ENCODE data around the gene LRRC23. TPM values are rescaled to one million over a fixed set of nuclear protein-coding genes. Genes with fewer than 3 reads are reported as not detected.

The LRRC23 gene
- total and polyA plus RNA-seq, 2 donors (not counting 1 experiment from before 2014, with no cell fraction given) = 5.3 to 14.4 TPM

GRCh38 chr12:6899427-6899826 is 5.2 kb upstream of the LRRC23 start:
- H3K4me2 ChIP-seq (replicated peaks; ENCODE audit: low read depth, low read length, poor library complexity, severe bottlenecking) = no peak overlapping the region
- intact Hi-C loops (cut with micrococcal nuclease) = no loop called here
- Mint-ChIP-seq H3K27me3 (no peaks in the 10 kb centered on the region), H3K27ac (no peak overlapping the region), H3K4me3 (no peak overlapping the region), H3K4me1 (peaks cover 8% of the 10 kb centered on the region), H3K9me3 (ENCODE audit: insufficient read depth) (no peaks in the 10 kb centered on the region)
- ATAC-seq (ENCODE audit: low read depth) = no peak
- H3K9me3 ChIP-seq (ENCODE audit: control extremely low read depth in 1 of 3, control insufficient read depth in 2 of 3, insufficient read depth in 1 of 3, low read length in 2 of 3) = no peaks in the 10 kb centered on the region
- POLR2A ChIA-PET = no interaction called here
- H2AFZ ChIP-seq (ENCODE audit: insufficient read depth, low read depth, low read length, poor library complexity, severe bottlenecking) = peak overlapping the region; percentile 16
- H3K4me3 ChIP-seq (ENCODE audit: control extremely low read depth in 1 of 5, extremely low read depth in 1 of 5, insufficient read depth in 1 of 5, low read depth in 2 of 5, low read length in 4 of 5) = no peak overlapping the region
- no peaks in the 10 kb centered on the region for H3K79me2 ChIP-seq (ENCODE audit: control insufficient read depth, insufficient read depth, low read length)
- no peak overlapping the region for H3K9ac ChIP-seq (ENCODE audit: low read length)
- DNase-seq = no peak
- CTCF ChIA-PET = interaction anchor here (0.5 to 3.3 kb wide), 4 partner anchors 8 to 143 kb away, joined by 3 to 10 read pairs (median 4); partner anchors contain the start of gene SPSB2
- H3K36me3 ChIP-seq (replicated peaks in 1 of 2; ENCODE audit: control extremely low read depth in 1 of 2, control insufficient read depth in 1 of 2, extremely low read depth in 1 of 2, insufficient read depth in 2 of 2, low read length in 1 of 2) = no peaks in the 10 kb centered on the region
- no peaks in the 10 kb centered on the region for H4K20me1 ChIP-seq (ENCODE audit: control insufficient read depth, insufficient read depth, low read length, poor library complexity, severe bottlenecking)
- H3K27me3 ChIP-seq (replicated peaks in 1 of 4; ENCODE audit: control extremely low read depth in 1 of 4, control insufficient read depth in 3 of 4, insufficient read depth in 4 of 4, low read length in 3 of 4) = no peaks in the 10 kb centered on the region
- no CpG with 5 or more reads among the region's 5 CpGs for WGBS (ENCODE audit: insufficient coverage)
- TF ChIP-seq EZH2 (IDR thresholded peaks at IDR 0.05; ENCODE audit: borderline replicate concordance, insufficient read depth, low read depth, low read length, poor library complexity, severe bottlenecking) = no peak
- TF ChIP-seq CTCF (IDR thresholded peaks at IDR 0.05) = no peak
- H3K4me1 ChIP-seq (ENCODE audit: control insufficient read depth in 2 of 2, insufficient read depth in 2 of 2, low read length in 2 of 2) = peaks cover 8 to 14% of the 10 kb centered on the region in 2 donors
- H3K27ac ChIP-seq (ENCODE audit: low read length in 2 of 2) = no peak overlapping the region

GRCh38 chr12:6899837-6900519 is 4.6 kb upstream of the LRRC23 start:
- TF ChIP-seq EZH2 (IDR thresholded peaks at IDR 0.05; ENCODE audit: borderline replicate concordance, insufficient read depth, low read depth, low read length, poor library complexity, severe bottlenecking) = no peak
- no peak for TF ChIP-seq CTCF (IDR thresholded peaks at IDR 0.05)
- H3K9me3 Mint-ChIP-seq (ENCODE audit: insufficient read depth) = no peaks in the 10 kb centered on the region
- no peak for ATAC-seq (ENCODE audit: low read depth)
- H3K27me3 Mint-ChIP-seq = no peaks in the 10 kb centered on the region
- no peak overlapping the region for H3K27ac Mint-ChIP-seq
- peak overlapping the region; percentile 16 for H2AFZ ChIP-seq (ENCODE audit: insufficient read depth, low read depth, low read length, poor library complexity, severe bottlenecking)
- no peaks in the 10 kb centered on the region for H3K36me3 ChIP-seq (replicated peaks in 1 of 2; ENCODE audit: control extremely low read depth in 1 of 2, control insufficient read depth in 1 of 2, extremely low read depth in 1 of 2, insufficient read depth in 2 of 2, low read length in 1 of 2)
- peaks cover 10 to 18% of the 10 kb centered on the region in 2 donors for H3K4me1 ChIP-seq (ENCODE audit: control insufficient read depth in 2 of 2, insufficient read depth in 2 of 2, low read length in 2 of 2)
- no peaks in the 10 kb centered on the region for H3K9me3 ChIP-seq (ENCODE audit: control extremely low read depth in 1 of 3, control insufficient read depth in 2 of 3, insufficient read depth in 1 of 3, low read length in 2 of 3)
- no peaks in the 10 kb centered on the region for H3K79me2 ChIP-seq (ENCODE audit: control insufficient read depth, insufficient read depth, low read length)
- intact Hi-C loops (cut with micrococcal nuclease) = no loop called here
- no peaks in the 10 kb centered on the region for H3K27me3 ChIP-seq (replicated peaks in 1 of 4; ENCODE audit: control extremely low read depth in 1 of 4, control insufficient read depth in 3 of 4, insufficient read depth in 4 of 4, low read length in 3 of 4)
- DNase-seq = peak; percentile 32
- ChIA-PET CTCF (interaction anchor here (0.5 to 1.5 kb wide), 3 partner anchors 8 to 142 kb away, joined by 3 to 5 read pairs (median 4); no protein-coding TSS in a partner anchor), POLR2A (no interaction called here)
- H3K27ac ChIP-seq (ENCODE audit: low read length in 2 of 2) = no peak overlapping the region
- H3K4me3 Mint-ChIP-seq = no peak overlapping the region
- H4K20me1 ChIP-seq (ENCODE audit: control insufficient read depth, insufficient read depth, low read length, poor library complexity, severe bottlenecking) = no peaks in the 10 kb centered on the region
- no peak overlapping the region for H3K4me3 ChIP-seq (ENCODE audit: control extremely low read depth in 1 of 5, extremely low read depth in 1 of 5, insufficient read depth in 1 of 5, low read depth in 2 of 5, low read length in 4 of 5)
- H3K9ac ChIP-seq (ENCODE audit: low read length) = no peak overlapping the region
- 43% methylated on average over 5 of the region's 10 CpGs for WGBS (ENCODE audit: insufficient coverage)
- H3K4me1 Mint-ChIP-seq = peaks cover 8% of the 10 kb centered on the region
- H3K4me2 ChIP-seq (replicated peaks; ENCODE audit: low read depth, low read length, poor library complexity, severe bottlenecking) = no peak overlapping the region

All from B cell (primary cell).